Mesenchymal stem cell (in vitro differentiated cells and primary cell): ENCODE measurements around the gene DPP10.

Experiments used
- DNase-seq: peaks from one replicate; pipeline ENCODE4 v3.0.0-alpha.2; 2013
- H2AFZ ChIP-seq: one replicate; pipeline ENCODE4 v1.6.1; 2013; ENCODE audit warnings: low read depth, mild to moderate bottlenecking, control low read depth, inconsistent platforms, low read length, moderate library complexity
- H2AK5ac ChIP-seq: 2 replicates; pipeline ENCODE4 v1.6.1; 2013; ENCODE audit warnings: low read length, moderate library complexity, mild to moderate bottlenecking, inconsistent platforms; ENCODE audit not compliant: severe bottlenecking
- H2BK120ac ChIP-seq: one replicate; pipeline ENCODE4 v1.6.1; 2013; ENCODE audit warnings: low read depth, mild to moderate bottlenecking, inconsistent platforms, low read length, moderate library complexity
- H2BK12ac ChIP-seq, 2 experiments: one replicate each; pipeline ENCODE4 v1.6.1; 2013; ENCODE audit warnings: inconsistent platforms in 2 of 2, low read length in 2 of 2, mild to moderate bottlenecking in 2 of 2, moderate library complexity in 2 of 2, control low read depth in 1 of 2
- H2BK15ac ChIP-seq: one replicate; pipeline ENCODE4 v1.6.1; 2013; ENCODE audit warnings: mild to moderate bottlenecking, low read depth, inconsistent platforms; ENCODE audit not compliant: poor library complexity, severe bottlenecking
- H2BK5ac ChIP-seq: 2 replicates; pipeline ENCODE4 v1.6.1; 2013; ENCODE audit warnings: low read depth, mild to moderate bottlenecking, low read length, control low read depth, inconsistent platforms; ENCODE audit not compliant: poor library complexity, severe bottlenecking
- H3K14ac ChIP-seq, 2 experiments: one replicate each; pipeline ENCODE4 v1.6.1; 2013; ENCODE audit warnings: inconsistent platforms in 2 of 2, low read length in 2 of 2, control low read depth in 1 of 2, mild to moderate bottlenecking in 1 of 2, moderate library complexity in 1 of 2
- H3K18ac ChIP-seq, 2 experiments: one replicate each; pipeline ENCODE4 v1.6.1; 2013; ENCODE audit warnings: inconsistent platforms in 2 of 2, low read length in 2 of 2, control low read depth in 1 of 2, low read depth in 1 of 2, mild to moderate bottlenecking in 1 of 2
- H3K23ac ChIP-seq, 2 experiments: one replicate each; pipeline ENCODE4 v1.6.1; 2013; ENCODE audit warnings: inconsistent platforms in 2 of 2, low read length in 2 of 2, mild to moderate bottlenecking in 2 of 2, moderate library complexity in 2 of 2, control low read depth in 1 of 2
- H3K27ac ChIP-seq: 2 replicates; pipeline ENCODE4 v1.5.1; 2013; ENCODE audit warnings: mild to moderate bottlenecking, moderate library complexity, low read length, control low read depth, inconsistent platforms; ENCODE audit not compliant: poor library complexity, severe bottlenecking
- H3K27me3 ChIP-seq, 2 experiments: 2 replicates each; pipeline versions ENCODE4 v1.6.1 to v1.7.0; 2013; ENCODE audit warnings: low read length in 2 of 2, mild to moderate bottlenecking in 2 of 2, moderate library complexity in 2 of 2, control low read depth in 1 of 2, inconsistent platforms in 1 of 2; ENCODE audit not compliant: control insufficient read depth in 1 of 2, insufficient read depth in 1 of 2
- H3K36me3 ChIP-seq, 2 experiments: 2 replicates each; pipeline versions ENCODE4 v1.6.1 to v1.7.0; 2013; ENCODE audit warnings: low read length in 2 of 2, control low read depth in 1 of 2, inconsistent platforms in 1 of 2, low read depth in 1 of 2, mild to moderate bottlenecking in 1 of 2; ENCODE audit not compliant: insufficient read depth in 2 of 2, control insufficient read depth in 1 of 2
- H3K4ac ChIP-seq, 2 experiments: one replicate each; pipeline ENCODE4 v1.6.1; 2013; ENCODE audit warnings: inconsistent platforms in 2 of 2, low read length in 2 of 2, mild to moderate bottlenecking in 2 of 2, moderate library complexity in 2 of 2, control low read depth in 1 of 2, low read depth in 1 of 2
- H3K4me1 ChIP-seq: 2 replicates; pipeline ENCODE4 v1.6.1; 2013; ENCODE audit warnings: low read depth, low read length, control low read depth; ENCODE audit not compliant: control insufficient read depth, insufficient read depth
- H3K4me2 ChIP-seq: 2 replicates; pipeline ENCODE4 v1.6.1; 2013; ENCODE audit warnings: low read length, mild to moderate bottlenecking, inconsistent platforms; ENCODE audit not compliant: poor library complexity, severe bottlenecking
- H3K4me3 ChIP-seq, 2 experiments: 2 replicates each; pipeline versions ENCODE4 v1.5.1 to v1.7.0; 2013; ENCODE audit warnings: low read length in 2 of 2, mild to moderate bottlenecking in 2 of 2, control low read depth in 1 of 2, low read depth in 1 of 2; ENCODE audit not compliant: insufficient read depth in 1 of 2
- H3K79me1 ChIP-seq: replicated peaks from 2 replicates; pipeline ENCODE4 v1.6.1; 2013; ENCODE audit warnings: mild to moderate bottlenecking, control low read depth, low read length, inconsistent platforms; ENCODE audit not compliant: poor library complexity, severe bottlenecking
- H3K9ac ChIP-seq: 2 replicates; pipeline ENCODE4 v1.7.0; 2013; ENCODE audit warnings: mild to moderate bottlenecking, low read length, moderate library complexity
- H3K9me3 ChIP-seq: 2 replicates; pipeline ENCODE4 v1.7.0; 2013; ENCODE audit warnings: mild to moderate bottlenecking, low read length; ENCODE audit not compliant: control insufficient read depth
- H4K8ac ChIP-seq: one replicate; pipeline ENCODE4 v1.6.1; 2013; ENCODE audit warnings: inconsistent platforms, mild to moderate bottlenecking, low read length, moderate library complexity
- H4K91ac ChIP-seq: one replicate; pipeline ENCODE4 v1.6.1; 2013; ENCODE audit warnings: mild to moderate bottlenecking, low read length, inconsistent platforms
- WGBS: methylation state at CpG from one replicate; pipeline ENCODE4 v1.1.7; 2013; ENCODE audit warnings: mixed read lengths; 5-methylcytosine and 5-hydroxymethylcytosine counted together

DPP10 gene

GRCh38 chr2:114642988-114643553 is 200.6 kb downstream of the DPP10 start:
- Histone ChIP-seq H3K4ac (no peak overlapping the region), H3K27me3 (no peaks in the 10 kb centered on the region), H3K36me3 (no peaks in the 10 kb centered on the region), H3K9ac (no peak overlapping the region), H2BK120ac (no peak overlapping the region), H3K18ac (no peak overlapping the region), H2BK5ac (no peak overlapping the region), H3K4me3 (no peak overlapping the region), H3K79me1 (no peaks in the 10 kb centered on the region), H3K23ac (no peak overlapping the region), H2AK5ac (no peak overlapping the region), H2BK12ac (no peak overlapping the region), H3K14ac (no peak overlapping the region), H4K8ac (no peak overlapping the region), H3K4me2 (no peak overlapping the region), H3K4me1 (no peaks in the 10 kb centered on the region), H2AFZ (no peak overlapping the region), H3K9me3 (no peaks in the 10 kb centered on the region), H2BK15ac (no peak overlapping the region), H4K91ac (no peak overlapping the region), H3K27ac (no peak overlapping the region)
- DNase-seq: no peak
- 74% methylated on average over 2 of the region's 2 CpGs for WGBS

GRCh38 chr2:114651933-114652332 is 209.5 kb downstream of the DPP10 start:
- H3K14ac ChIP-seq: no peak overlapping the region
- H3K27ac ChIP-seq: no peak overlapping the region
- H4K8ac ChIP-seq: no peak overlapping the region
- no peak overlapping the region for H2AK5ac ChIP-seq
- no peak overlapping the region for H3K18ac ChIP-seq
- no peak overlapping the region for H2BK5ac ChIP-seq
- no peaks in the 10 kb centered on the region for H3K36me3 ChIP-seq
- H2AFZ ChIP-seq: no peak overlapping the region
- H3K9me3 ChIP-seq: no peaks in the 10 kb centered on the region
- H3K9ac ChIP-seq: no peak overlapping the region
- no peaks in the 10 kb centered on the region for H3K27me3 ChIP-seq
- H3K4me2 ChIP-seq: no peak overlapping the region
- H3K4me1 ChIP-seq: no peaks in the 10 kb centered on the region
- no peaks in the 10 kb centered on the region for H3K79me1 ChIP-seq
- no peak for DNase-seq
- no peak overlapping the region for H3K23ac ChIP-seq
- H4K91ac ChIP-seq: no peak overlapping the region
- H2BK120ac ChIP-seq: no peak overlapping the region
- no peak overlapping the region for H2BK12ac ChIP-seq
- H2BK15ac ChIP-seq: no peak overlapping the region
- no peak overlapping the region for H3K4me3 ChIP-seq
- H3K4ac ChIP-seq: no peak overlapping the region
- 80% methylated on average over 4 of the region's 4 CpGs for WGBS

- H2BK15ac ChIP-seq: no peak overlapping the region
- no peak overlapping the region for H3K9ac ChIP-seq
- H4K91ac ChIP-seq: no peak overlapping the region
- no peak for DNase-seq
- H2AFZ ChIP-seq: no peak overlapping the region
- H3K18ac ChIP-seq: no peak overlapping the region
- no peak overlapping the region for H2BK120ac ChIP-seq
- no peak overlapping the region for H3K4me3 ChIP-seq
- no peak overlapping the region for H2BK5ac ChIP-seq
- no peak overlapping the region for H3K4ac ChIP-seq
- no peak overlapping the region for H3K4me2 ChIP-seq
- WGBS: 88% methylated on average over 1 of the region's 2 CpGs
- no peaks in the 10 kb centered on the region for H3K79me1 ChIP-seq
- no peak overlapping the region for H4K8ac ChIP-seq
- no peak overlapping the region for H3K23ac ChIP-seq
- no peaks in the 10 kb centered on the region for H3K4me1 ChIP-seq
- no peaks in the 10 kb centered on the region for H3K36me3 ChIP-seq
- no peak overlapping the region for H3K27ac ChIP-seq
- H2BK12ac ChIP-seq: no peak overlapping the region
- H3K27me3 ChIP-seq: peaks cover 0 to 3% of the 10 kb centered on the region in 2 experiments
- no peaks in the 10 kb centered on the region for H3K9me3 ChIP-seq
- H2AK5ac ChIP-seq: no peak overlapping the region
- H3K14ac ChIP-seq: no peak overlapping the region
These were observed 217.4 kb downstream of the DPP10 start for GRCh38 chr2:114659880-114660279.

- 48% methylated on average over 67 of the region's 67 CpGs for WGBS
- no peak overlapping the region for H3K4ac ChIP-seq
These were observed 219.8 kb downstream of the DPP10 start for GRCh38 chr2:114661971-114662939.

More at GRCh38 chr2:114661971-114662939, 219.8 kb downstream of the DPP10 start:
- no peak overlapping the region for H3K27ac ChIP-seq
- no peaks in the 10 kb centered on the region for H3K36me3 ChIP-seq
- no peaks in the 10 kb centered on the region for H3K9me3 ChIP-seq
- H3K4me1 ChIP-seq: no peaks in the 10 kb centered on the region
- H4K8ac ChIP-seq: no peak overlapping the region
- no peak overlapping the region for H3K18ac ChIP-seq
- H2BK15ac ChIP-seq: no peak overlapping the region
- peaks cover 0 to 3% of the 10 kb centered on the region in 2 experiments for H3K27me3 ChIP-seq
- H2BK5ac ChIP-seq: no peak overlapping the region
- H3K14ac ChIP-seq: no peak overlapping the region
- no peak overlapping the region for H2BK120ac ChIP-seq
- peak overlapping the region; percentile 61 for H2AFZ ChIP-seq
- H3K9ac ChIP-seq: peak overlapping the region; percentile 60
- H3K4me3 ChIP-seq: peak overlapping the region in 1 of 2 experiments; percentile 79
- H2AK5ac ChIP-seq: no peak overlapping the region
- no peak overlapping the region for H3K4me2 ChIP-seq
- no peaks in the 10 kb centered on the region for H3K79me1 ChIP-seq
- H2BK12ac ChIP-seq: no peak overlapping the region
- no peak for DNase-seq
- no peak overlapping the region for H3K23ac ChIP-seq
- no peak overlapping the region for H4K91ac ChIP-seq
